ENCODE results near the gene C5orf22.

Gene C5orf22

GRCh38 chr5:31604644-31605043 lies 72.5 kb downstream of the C5orf22 start:
- no peak for DNase-seq (ENCODE audit: low read depth)
